Testis (tissue), 3 donors: Measurements from ENCODE around the gene C11orf24. TPM values are rescaled to one million over a fixed set of nuclear protein-coding genes. Genes with fewer than 3 reads are reported as not detected.

Experiments
- DNase-seq: peaks from one replicate; pipeline ENCODE4 v3.0.0-alpha.2; 2019
- H3K27ac ChIP-seq, 2 donors: fragments of 200-600 bp; sonication (generic); one replicate each; pipeline ENCODE4 v1.5.1; 2019
- H3K27me3 ChIP-seq: fragments of 200-600 bp; sonication (generic); one replicate; pipeline ENCODE4 v1.5.1; 2019
- H3K36me3 ChIP-seq: fragments of 200-600 bp; sonication (generic); one replicate; pipeline ENCODE4 v1.5.1; 2017; ENCODE audit warnings: low read depth; ENCODE audit errors: missing control alignments
- H3K4me1 ChIP-seq: fragments of 200-600 bp; sonication (generic); one replicate; pipeline ENCODE4 v1.5.1; 2019
- H3K4me3 ChIP-seq, 2 donors: fragments of 200-600 bp; sonication (generic); one replicate each; pipeline ENCODE4 v1.5.1; 2017 to 2019
- H3K9me3 ChIP-seq: fragments of 200-600 bp; sonication (generic); one replicate; pipeline ENCODE4 v1.5.1; 2017
- POLR2A ChIP-seq: fragments of 450-650 bp; IDR thresholded peaks from one replicate; pipeline ENCODE4 v1.6.1; 2017; ENCODE audit warnings: antibody characterized with exemption, mild to moderate bottlenecking, moderate library complexity
- WGBS, 2 donors: methylation state at CpG; one replicate each; pipeline ENCODE4 v1.1.5; 2018; 5-methylcytosine and 5-hydroxymethylcytosine counted together
- intact Hi-C: fragments of 100-400 bp; cut with DNase I; formaldehyde crosslinking; loops from one replicate; pipeline ENCODE4 v1.15.1; 2023; ENCODE audit warnings: low total_unique reads
- polyA plus RNA-seq: library from polyadenylated mRNA; stranded (reverse); fragments of 350-450 nt; fragmentation: Illumina TruSeq; extraction: RNeasy Lipid Tissue Mini Kit (QIAGEN cat#74804); gene quantifications from one replicate; pipeline ENCODE4 v1.2.3, GENCODE V29; 2014; ENCODE audit warnings: low read depth, low replicate concordance; ENCODE audit not compliant: insufficient read depth
- total RNA-seq, 2 donors: library from RNA; depleted of rRNA; stranded (reverse); fragments of >200 nt; gene quantifications; one replicate each; pipeline ENCODE4 v1.2.3, GENCODE V29; 2016
- TF ChIP-seq, protein P1 (sequence below), 3 experiments: fragments of 450-650 bp in 2 of 3; fragments of 200-600 bp in 1 of 3; sonication (generic) in 1 of 3; IDR thresholded peaks; one replicate each; pipeline ENCODE4 v1.5.1; 2016 to 2019; ENCODE audit warnings: antibody characterized with exemption in 3 of 3, mild to moderate bottlenecking in 2 of 3, moderate library complexity in 1 of 3

Gene C11orf24
- total and polyA plus RNA-seq, 3 donors from 2014 or later, result 29.6 to 87.7 (median 65.7) TPM

DNA sequence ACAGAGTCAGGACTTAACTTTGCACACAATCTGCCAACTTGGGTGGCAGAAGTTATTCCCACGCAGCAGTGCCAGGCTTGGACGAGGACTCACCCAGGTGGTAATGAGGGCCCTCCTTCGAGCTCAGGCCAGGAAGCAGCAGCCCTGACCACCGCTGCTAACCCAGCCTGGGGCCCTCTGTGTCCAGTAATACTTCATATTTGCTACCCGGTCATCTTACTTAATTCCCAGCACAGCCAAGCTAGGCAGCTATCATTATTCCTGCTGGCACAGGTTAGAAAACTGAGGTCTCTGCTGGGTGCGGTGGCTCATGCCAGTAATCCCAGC is 25.2 kb upstream of the C11orf24 start:
- Histone ChIP-seq H3K27ac (no peak overlapping the region), H3K36me3 (no peaks in the 10 kb centered on the region), H3K9me3 (no peaks in the 10 kb centered on the region), H3K4me3 (no peak overlapping the region), H3K27me3 (no peaks in the 10 kb centered on the region), H3K4me1 (peaks cover 6% of the 10 kb centered on the region)
- intact Hi-C loops, result no loop called here
- no peak for DNase-seq
- TF ChIP-seq, protein P1, sequence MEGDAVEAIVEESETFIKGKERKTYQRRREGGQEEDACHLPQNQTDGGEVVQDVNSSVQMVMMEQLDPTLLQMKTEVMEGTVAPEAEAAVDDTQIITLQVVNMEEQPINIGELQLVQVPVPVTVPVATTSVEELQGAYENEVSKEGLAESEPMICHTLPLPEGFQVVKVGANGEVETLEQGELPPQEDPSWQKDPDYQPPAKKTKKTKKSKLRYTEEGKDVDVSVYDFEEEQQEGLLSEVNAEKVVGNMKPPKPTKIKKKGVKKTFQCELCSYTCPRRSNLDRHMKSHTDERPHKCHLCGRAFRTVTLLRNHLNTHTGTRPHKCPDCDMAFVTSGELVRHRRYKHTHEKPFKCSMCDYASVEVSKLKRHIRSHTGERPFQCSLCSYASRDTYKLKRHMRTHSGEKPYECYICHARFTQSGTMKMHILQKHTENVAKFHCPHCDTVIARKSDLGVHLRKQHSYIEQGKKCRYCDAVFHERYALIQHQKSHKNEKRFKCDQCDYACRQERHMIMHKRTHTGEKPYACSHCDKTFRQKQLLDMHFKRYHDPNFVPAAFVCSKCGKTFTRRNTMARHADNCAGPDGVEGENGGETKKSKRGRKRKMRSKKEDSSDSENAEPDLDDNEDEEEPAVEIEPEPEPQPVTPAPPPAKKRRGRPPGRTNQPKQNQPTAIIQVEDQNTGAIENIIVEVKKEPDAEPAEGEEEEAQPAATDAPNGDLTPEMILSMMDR (IDR thresholded peaks at IDR 0.05), result no peak
- no peak for TF ChIP-seq POLR2A
- 80 to 87% methylated on average over 6 of the region's 6 CpGs for WGBS, 2 donors

GRCh38 chr11:68296344-68297051 is 24.7 kb upstream of the C11orf24 start:
- TF ChIP-seq, protein P1 (IDR thresholded peaks at IDR 0.05), result no peak
- TF ChIP-seq POLR2A, result no peak
- 82 to 90% methylated on average over 8 to 15 of the region's 15 CpGs for WGBS, 2 donors
- intact Hi-C loops, result no loop called here

GRCh38 chr11:68295940-68296339 is 24.2 kb upstream of the C11orf24 start:
- no peak for DNase-seq
- no peak for TF ChIP-seq POLR2A
- TF ChIP-seq, protein P1 (IDR thresholded peaks at IDR 0.05), result no peak
- WGBS, 2 donors, result 90 to 97% methylated on average over 2 to 5 of the region's 5 CpGs
- intact Hi-C loops, result no loop called here
- H3K36me3 ChIP-seq, result no peaks in the 10 kb centered on the region
- H3K27ac ChIP-seq, result no peak overlapping the region
- H3K27me3 ChIP-seq, result no peaks in the 10 kb centered on the region
- no peaks in the 10 kb centered on the region for H3K9me3 ChIP-seq
- no peak overlapping the region for H3K4me3 ChIP-seq
- peaks cover 6% of the 10 kb centered on the region for H3K4me1 ChIP-seq

More at GRCh38 chr11:68296344-68297051, 24.7 kb upstream of the C11orf24 start:
- H3K4me1 ChIP-seq, result peaks cover 6% of the 10 kb centered on the region
- no peaks in the 10 kb centered on the region for H3K36me3 ChIP-seq
- H3K9me3 ChIP-seq, result no peaks in the 10 kb centered on the region
- no peak overlapping the region for H3K27ac ChIP-seq
- H3K27me3 ChIP-seq, result no peaks in the 10 kb centered on the region
- no peak for DNase-seq
- no peak overlapping the region for H3K4me3 ChIP-seq

GRCh38 chr11:68295271-68295670 is 23.5 kb upstream of the C11orf24 start:
- Histone ChIP-seq H3K36me3 (no peaks in the 10 kb centered on the region), H3K4me3 (no peak overlapping the region), H3K27ac (no peak overlapping the region), H3K27me3 (no peaks in the 10 kb centered on the region), H3K9me3 (no peaks in the 10 kb centered on the region), H3K4me1 (peaks cover 6% of the 10 kb centered on the region)
- intact Hi-C loops, result no loop called here
- no peak for DNase-seq
- TF ChIP-seq POLR2A, result no peak
- TF ChIP-seq, protein P1 (IDR thresholded peaks at IDR 0.05), result no peak
- WGBS, 2 donors, result 94 to 96% methylated on average over 1 of the region's 1 CpG

DNA sequence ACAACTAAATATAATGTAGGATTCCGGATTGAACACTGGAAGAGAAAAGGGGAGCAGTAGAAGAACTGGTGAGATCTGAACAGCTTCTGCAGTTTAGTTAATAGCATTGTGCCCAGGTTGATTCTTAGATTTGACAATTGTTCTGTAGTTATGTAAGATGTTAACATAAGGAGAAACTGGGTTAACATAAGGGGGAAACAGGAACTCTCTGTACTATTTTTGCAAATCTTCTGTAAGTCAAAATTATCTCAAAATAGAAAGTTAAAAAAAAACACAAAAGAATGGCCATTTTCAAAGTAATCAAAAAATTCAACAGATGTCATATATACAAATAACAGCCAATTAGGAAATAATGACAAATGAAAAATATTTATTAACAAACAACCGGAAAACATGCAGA is 21.9 kb upstream of the C11orf24 start:
- TF ChIP-seq, protein P1 (IDR thresholded peaks at IDR 0.05), result no peak
- TF ChIP-seq POLR2A, result no peak
- DNase-seq, result no peak
- Histone ChIP-seq H3K9me3 (no peaks in the 10 kb centered on the region), H3K4me1 (peaks cover 6% of the 10 kb centered on the region), H3K4me3 (no peak overlapping the region), H3K27me3 (no peaks in the 10 kb centered on the region), H3K27ac (no peak overlapping the region), H3K36me3 (no peaks in the 10 kb centered on the region)
- WGBS, 2 donors, result 80 to 89% methylated on average over 2 of the region's 2 CpGs
- intact Hi-C loops, result no loop called here
